MCF 10A (cell line): ENCODE results near the gene SPATA9. TPM values are rescaled to one million over a fixed set of nuclear protein-coding genes. Genes with fewer than 3 reads are reported as not detected.

Source experiments
- BruUV-seq: library from RNA; stranded (reverse); fragments of 400-500 nt; replicated peaks from 2 replicates; lab custom pipeline; 2021; lab: Mats Ljungman, UMichigan
- CTCF ChIA-PET: fragments of 300-600 bp; sonication (Branson Sonifier 250); formaldehyde crosslinking; extraction: SDS; loops from one replicate; lab custom pipeline; 2021; ENCODE audit warnings: antibody characterized with exemption, inconsistent platforms; lab: Yijun Ruan, JAX
- POLR2A ChIA-PET: fragments of 300-600, 350-650 bp; sonication (Branson Sonifier 250); formaldehyde crosslinking; extraction: SDS; loops from one replicate; lab custom pipeline; 2020; ENCODE audit warnings: antibody characterized with exemption, inconsistent platforms; lab: Yijun Ruan, JAX
- DNase-seq: peaks from one replicate; pipeline ENCODE4 v3.0.0-alpha.2; 2018; ENCODE audit not compliant: unreplicated experiment
- H3K27ac Mint-ChIP-seq: one replicate; pipeline ENCODE4 v1.8.0; 2022; ENCODE audit warnings: mild to moderate bottlenecking, low read depth, mixed read lengths; ENCODE audit not compliant: unreplicated experiment
- H3K27me3 Mint-ChIP-seq: one replicate; pipeline ENCODE4 v1.8.0; 2022; ENCODE audit warnings: mixed read lengths; ENCODE audit not compliant: insufficient read depth, unreplicated experiment
- H3K36me3 Mint-ChIP-seq: one replicate; pipeline ENCODE4 v1.8.0; 2022; ENCODE audit warnings: mild to moderate bottlenecking, moderate library complexity, mixed read lengths; ENCODE audit not compliant: insufficient read depth, unreplicated experiment
- H3K4me1 Mint-ChIP-seq: one replicate; pipeline ENCODE4 v1.8.0; 2022; ENCODE audit warnings: mixed read lengths; ENCODE audit not compliant: insufficient read depth, unreplicated experiment
- H3K4me3 Mint-ChIP-seq: one replicate; pipeline ENCODE4 v1.8.0; 2022; ENCODE audit warnings: mild to moderate bottlenecking, moderate library complexity, mixed read lengths; ENCODE audit not compliant: unreplicated experiment
- H3K9me3 Mint-ChIP-seq: one replicate; pipeline ENCODE4 v1.8.0; 2022; ENCODE audit warnings: mixed read lengths; ENCODE audit not compliant: unreplicated experiment
- intact Hi-C: fragments of 100-400 bp; cut with micrococcal nuclease; formaldehyde crosslinking; loops from 2 replicates; pipeline ENCODE4 v1.14.1; 2022
- total RNA-seq: library from RNA; stranded (reverse); gene quantifications from 2 replicates; pipeline ENCODE4 v1.2.3, GENCODE V29; 2022
- TF ChIP-seq, protein P1 (sequence below): fragments of 200-600 bp; IDR thresholded peaks from one replicate; pipeline ENCODE4 v1.8.0; 2022; ENCODE audit warnings: antibody characterized with exemption, mild to moderate bottlenecking; ENCODE audit not compliant: unreplicated experiment

The SPATA9 gene
- total RNA-seq, 1 experiment from 2014 or later = not detected

DNA sequence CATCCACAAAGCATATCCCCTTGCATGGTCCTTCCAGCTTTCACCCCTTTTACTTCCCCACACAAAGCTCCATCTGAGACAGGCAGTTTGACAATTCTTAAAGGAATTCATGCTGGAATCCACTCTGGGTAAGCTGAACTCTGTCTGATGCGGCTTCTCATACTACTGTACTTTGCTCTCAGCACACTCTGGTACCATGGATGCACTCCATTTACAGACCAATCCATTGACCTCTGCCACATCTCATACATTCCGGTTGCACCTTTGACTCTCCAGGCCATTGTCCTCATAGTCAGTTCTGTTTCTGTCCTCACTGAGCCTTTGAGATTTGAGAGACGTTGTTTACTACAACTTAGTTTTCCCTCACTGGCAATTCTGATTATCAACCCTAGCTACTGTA, 12.2 kb downstream of the SPATA9 start:
- ChIA-PET POLR2A (interaction anchor here (0.6 to 1.4 kb wide), 2 partner anchors 60 to 114 kb away, joined by 4 read pairs; partner anchors contain the start of gene RHOBTB3), CTCF (interaction anchor here (0.6 to 7.7 kb wide), 7 partner anchors 20 to 666 kb away, joined by 3 to 119 read pairs (median 4); partner anchors contain the start of gene GLRX)
- Mint-ChIP-seq H3K27me3 (no peaks in the 10 kb centered on the region), H3K9me3 (no peaks in the 10 kb centered on the region), H3K27ac (no peak overlapping the region), H3K36me3 (no peaks in the 10 kb centered on the region), H3K4me3 (no peak overlapping the region), H3K4me1 (no peaks in the 10 kb centered on the region)
- no peak for DNase-seq
- intact Hi-C loops = no loop called here
- BruUV-seq = no TSS peak
- TF ChIP-seq, protein P1, sequence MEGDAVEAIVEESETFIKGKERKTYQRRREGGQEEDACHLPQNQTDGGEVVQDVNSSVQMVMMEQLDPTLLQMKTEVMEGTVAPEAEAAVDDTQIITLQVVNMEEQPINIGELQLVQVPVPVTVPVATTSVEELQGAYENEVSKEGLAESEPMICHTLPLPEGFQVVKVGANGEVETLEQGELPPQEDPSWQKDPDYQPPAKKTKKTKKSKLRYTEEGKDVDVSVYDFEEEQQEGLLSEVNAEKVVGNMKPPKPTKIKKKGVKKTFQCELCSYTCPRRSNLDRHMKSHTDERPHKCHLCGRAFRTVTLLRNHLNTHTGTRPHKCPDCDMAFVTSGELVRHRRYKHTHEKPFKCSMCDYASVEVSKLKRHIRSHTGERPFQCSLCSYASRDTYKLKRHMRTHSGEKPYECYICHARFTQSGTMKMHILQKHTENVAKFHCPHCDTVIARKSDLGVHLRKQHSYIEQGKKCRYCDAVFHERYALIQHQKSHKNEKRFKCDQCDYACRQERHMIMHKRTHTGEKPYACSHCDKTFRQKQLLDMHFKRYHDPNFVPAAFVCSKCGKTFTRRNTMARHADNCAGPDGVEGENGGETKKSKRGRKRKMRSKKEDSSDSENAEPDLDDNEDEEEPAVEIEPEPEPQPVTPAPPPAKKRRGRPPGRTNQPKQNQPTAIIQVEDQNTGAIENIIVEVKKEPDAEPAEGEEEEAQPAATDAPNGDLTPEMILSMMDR = no peak

DNA sequence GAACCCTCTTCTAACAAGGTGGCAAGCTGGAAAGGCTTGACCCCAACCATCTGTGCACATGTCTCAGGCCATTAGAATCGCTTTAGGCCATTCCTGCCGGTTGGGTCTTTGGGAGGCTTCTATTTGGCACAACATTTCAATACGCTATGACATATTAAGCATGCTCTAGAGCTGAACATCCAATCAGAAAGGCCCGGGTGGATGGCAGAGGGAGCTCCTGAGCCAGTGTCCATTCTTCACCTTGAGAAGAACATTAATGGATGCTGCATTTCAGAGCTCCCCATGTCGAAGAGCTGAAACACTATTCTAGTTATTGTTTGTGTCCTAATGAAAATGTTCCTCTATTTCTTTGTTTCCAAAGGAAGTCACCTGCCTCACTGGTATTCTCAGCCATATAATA, 12.8 kb downstream of the SPATA9 start:
- TF ChIP-seq, protein P1 = no peak
- Mint-ChIP-seq H3K27ac (no peak overlapping the region), H3K9me3 (no peaks in the 10 kb centered on the region), H3K4me1 (no peaks in the 10 kb centered on the region), H3K4me3 (no peak overlapping the region), H3K36me3 (no peaks in the 10 kb centered on the region), H3K27me3 (no peaks in the 10 kb centered on the region)
- POLR2A ChIA-PET = interaction anchor here (0.7 to 1.4 kb wide), 2 partner anchors 61 to 279 kb away, joined by 3 to 4 read pairs; partner anchors contain the start of gene RHOBTB3
- CTCF ChIA-PET = interaction anchor here (0.6 to 7.7 kb wide), 5 partner anchors 24 to 667 kb away, joined by 3 to 119 read pairs (median 4); partner anchors contain the start of genes GLRX and RFESD
- intact Hi-C loops = loop anchor here (1.0 kb wide), 1 partner anchor 177 kb away; no protein-coding TSS in a partner anchor
- DNase-seq = no peak
- BruUV-seq = no TSS peak

DNA sequence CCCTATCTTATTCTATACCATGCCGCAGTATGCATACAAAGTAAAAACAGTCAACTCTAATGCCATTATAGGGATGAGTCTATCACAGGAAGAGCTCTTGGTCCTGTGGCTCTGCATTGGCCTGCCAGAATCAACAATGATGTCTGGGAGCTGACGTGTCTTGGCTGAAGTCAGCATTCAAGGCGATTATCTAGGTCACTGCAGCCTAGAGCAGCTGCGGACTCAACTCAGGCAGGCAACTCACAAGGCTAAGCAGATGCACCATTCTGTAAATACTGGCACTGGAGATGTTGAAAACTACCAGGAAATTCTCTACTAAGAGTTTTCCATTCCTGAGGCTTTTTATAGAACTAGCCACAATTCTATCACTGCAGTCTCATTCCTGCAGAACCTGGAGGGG, 13.3 kb downstream of the SPATA9 start:
- ChIA-PET CTCF (interaction anchor here (1.2 to 7.7 kb wide), 3 partner anchors 23 to 667 kb away, joined by 4 to 119 read pairs (median 7); partner anchors contain the start of gene RFESD), POLR2A (interaction anchor here (0.7 to 1.4 kb wide), 2 partner anchors 61 to 279 kb away, joined by 3 to 4 read pairs; partner anchors contain the start of gene RHOBTB3)
- Mint-ChIP-seq H3K27ac (no peak overlapping the region), H3K27me3 (no peaks in the 10 kb centered on the region), H3K4me3 (no peak overlapping the region), H3K4me1 (no peaks in the 10 kb centered on the region), H3K9me3 (no peaks in the 10 kb centered on the region), H3K36me3 (no peaks in the 10 kb centered on the region)
- intact Hi-C loops = loop anchor here (1.0 kb wide), 1 partner anchor 178 kb away; no protein-coding TSS in a partner anchor
- peak; percentile 51 for DNase-seq
- BruUV-seq = no TSS peak
- TF ChIP-seq, protein P1 = no peak

DNA sequence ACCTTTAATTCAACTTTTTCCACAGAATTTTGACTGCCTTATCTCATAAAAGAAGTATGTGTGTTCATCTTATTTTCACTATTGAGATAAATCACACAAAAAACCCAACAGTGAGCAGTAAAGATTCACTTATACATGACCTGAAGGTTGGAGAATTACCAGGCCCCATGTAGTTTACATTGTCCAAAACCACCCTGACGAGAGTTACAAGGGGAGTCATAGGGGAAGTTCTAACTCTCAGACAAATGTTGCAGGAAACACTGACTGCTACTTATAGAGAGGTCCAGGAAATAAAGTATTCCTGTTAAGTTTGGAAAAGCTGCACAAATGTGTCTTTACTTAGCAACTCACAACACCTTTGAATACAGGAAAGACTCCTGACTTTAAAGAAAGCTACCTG, 14.1 kb downstream of the SPATA9 start:
- Mint-ChIP-seq H3K27me3 (no peaks in the 10 kb centered on the region), H3K4me3 (no peak overlapping the region), H3K27ac (no peak overlapping the region), H3K36me3 (no peaks in the 10 kb centered on the region), H3K9me3 (no peaks in the 10 kb centered on the region), H3K4me1 (no peaks in the 10 kb centered on the region)
- intact Hi-C loops = loop anchor here (1.0 kb wide), 1 partner anchor 179 kb away; no protein-coding TSS in a partner anchor
- DNase-seq = no peak
- ChIA-PET CTCF (interaction anchor here (1.1 to 7.7 kb wide), 3 partner anchors 22 to 178 kb away, joined by 3 to 119 read pairs (median 7); partner anchors contain the start of gene RFESD), POLR2A (no interaction called here)
- BruUV-seq = no TSS peak
- TF ChIP-seq, protein P1 = no peak
